NCI-H226 (cell line): ENCODE data around the gene PACS1.
"Not testable (repeated sequence)": the region's sequence is repeated elsewhere in the genome, so short reads cannot be mapped to it uniquely, and the experiment has no call there.

Experiments used
- DNase-seq: peaks from one replicate; pipeline ENCODE4 v3.0.0-alpha.2; 2015

PACS1 gene

DNA sequence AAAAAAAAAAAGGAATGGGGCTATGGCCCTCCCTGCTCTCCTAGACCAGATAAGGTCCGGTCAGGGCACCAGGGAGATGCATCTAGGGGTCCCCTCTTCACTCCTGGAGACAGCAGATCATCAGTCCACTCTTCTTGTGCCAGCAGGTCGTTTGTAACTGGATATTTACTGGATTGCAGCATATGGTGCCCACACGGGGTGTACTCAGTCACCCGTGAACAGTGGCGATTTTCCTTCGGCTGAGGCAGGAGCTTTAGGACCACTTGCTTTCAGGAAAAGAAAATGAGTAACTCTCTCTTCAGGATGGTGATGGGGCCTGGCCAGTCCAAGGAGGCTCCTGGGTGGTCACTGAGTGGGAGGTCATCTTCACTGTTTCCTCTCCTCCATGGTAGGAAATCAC lies 160.1 kb downstream of the PACS1 start:
- DNase-seq, result no peak

DNA sequence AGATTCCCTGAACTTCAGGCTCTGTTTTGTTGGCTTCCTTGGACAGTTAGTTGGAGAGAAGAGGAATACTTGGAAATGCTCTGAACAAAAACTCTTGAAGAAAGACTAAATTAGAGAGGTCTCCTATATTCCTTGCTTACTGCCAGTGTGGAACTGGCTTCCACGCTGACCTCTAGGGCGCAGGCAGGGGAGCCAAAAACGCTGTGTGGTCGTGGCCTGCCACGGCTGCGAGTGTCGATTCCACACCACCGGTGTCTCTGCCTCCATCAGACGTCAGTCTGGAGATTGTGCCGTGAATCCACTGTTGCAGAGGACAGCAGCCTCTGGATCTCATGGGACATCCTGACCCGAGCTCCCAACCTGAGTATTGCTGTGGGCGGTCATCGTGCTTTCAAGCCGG lies 160.9 kb downstream of the PACS1 start:
- DNase-seq, result no peak

GRCh38 chr11:66231561-66231960 lies 161.5 kb downstream of the PACS1 start:
- no peak for DNase-seq

GRCh38 chr11:66232769-66233168 lies 162.7 kb downstream of the PACS1 start:
- no peak for DNase-seq

- no peak for DNase-seq
Observed at GRCh38 chr11:66233301-66233700, 163.2 kb downstream of the PACS1 start.

DNA sequence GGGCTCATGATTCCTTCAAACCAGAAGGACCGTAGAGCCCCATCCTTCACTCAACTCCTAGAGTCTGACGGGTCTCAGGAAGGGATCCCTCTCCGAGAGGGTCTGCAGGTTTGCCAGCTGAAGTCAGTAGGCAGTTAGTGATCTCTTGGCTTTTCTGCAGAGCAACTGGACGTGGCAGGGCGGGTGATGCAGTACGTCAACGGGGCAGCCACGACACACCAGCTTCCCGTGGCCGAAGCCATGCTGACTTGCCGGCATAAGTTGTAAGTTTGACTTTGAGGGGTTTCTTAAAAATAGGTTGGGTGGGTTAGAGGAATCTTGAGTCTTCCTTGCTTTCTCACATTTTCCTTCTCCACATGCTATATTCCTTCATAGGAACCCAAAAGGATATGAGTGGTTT lies 165.1 kb downstream of the PACS1 start:
- DNase-seq, result no peak

DNA sequence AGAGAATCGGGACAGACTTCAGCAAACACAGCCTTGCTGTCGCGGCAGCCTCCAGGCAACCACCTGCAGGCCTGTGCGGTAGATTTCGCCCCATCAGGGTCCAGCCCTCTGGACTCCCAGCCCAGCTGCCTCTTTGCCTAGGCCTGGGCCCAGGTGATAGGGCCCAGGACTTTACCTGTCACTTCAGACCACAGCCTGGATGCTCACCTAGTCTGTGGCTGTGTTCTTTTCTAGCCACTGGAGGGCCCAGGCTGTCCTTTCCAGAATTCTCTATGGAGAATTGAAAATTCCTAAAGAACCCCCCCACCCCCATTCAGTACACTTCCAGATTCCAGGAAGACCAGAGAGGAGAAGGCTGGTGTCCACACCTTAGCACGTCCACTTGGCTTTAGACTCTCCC lies 167.8 kb downstream of the PACS1 start:
- DNase-seq, result no peak

- DNase-seq, result no peak
Observed at GRCh38 chr11:66238786-66239413, 168.8 kb downstream of the PACS1 start.

DNA sequence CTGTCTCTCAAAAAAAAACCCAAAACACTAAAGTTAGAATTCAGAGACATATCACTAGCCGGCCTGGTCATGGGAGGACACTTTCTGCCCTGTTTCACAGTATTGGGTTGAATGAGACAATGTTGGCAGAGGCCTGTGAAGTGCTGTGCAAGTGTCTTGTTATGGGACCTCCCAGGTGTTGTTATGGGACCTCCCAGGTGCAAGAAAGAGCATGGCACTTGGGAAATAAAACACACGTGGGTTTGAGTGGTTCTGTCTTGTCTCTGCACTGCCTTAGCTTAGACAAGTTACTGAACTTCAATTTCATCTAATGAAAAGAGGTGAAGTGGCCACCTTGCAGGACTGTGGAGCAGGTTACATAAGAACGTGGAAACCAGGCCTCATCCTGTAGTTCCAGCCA lies 169.4 kb downstream of the PACS1 start:
- DNase-seq, result no peak

GRCh38 chr11:66239998-66240780 lies 170.1 kb downstream of the PACS1 start:
- no peak for DNase-seq

DNA sequence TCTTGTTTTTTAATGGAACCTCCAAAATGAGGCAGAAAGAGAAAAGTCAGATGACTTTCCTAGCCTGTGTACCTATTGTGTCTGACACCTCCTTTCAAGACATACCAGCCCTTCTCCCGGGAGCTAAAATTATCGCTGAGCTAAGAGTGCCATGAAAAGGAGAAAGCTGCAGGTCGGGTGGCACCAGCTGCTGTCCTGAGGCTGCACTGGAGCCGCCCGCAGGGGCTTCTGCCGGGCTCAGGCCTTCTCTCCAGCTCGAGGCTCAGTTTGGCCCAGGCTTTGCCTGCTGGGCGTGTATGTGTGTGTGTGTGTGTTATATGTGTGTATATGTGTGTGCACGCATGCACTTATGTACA lies 170.7 kb downstream of the PACS1 start:
- no peak for DNase-seq

- no peak for DNase-seq
Observed at GRCh38 chr11:66242095-66242765, 172.2 kb downstream of the PACS1 start.

GRCh38 chr11:66243782-66244535 lies 173.9 kb downstream of the PACS1 start:
- no peak for DNase-seq

GRCh38 chr11:66247295-66247694 lies 177.2 kb downstream of the PACS1 start:
- DNase-seq, result no peak

DNA sequence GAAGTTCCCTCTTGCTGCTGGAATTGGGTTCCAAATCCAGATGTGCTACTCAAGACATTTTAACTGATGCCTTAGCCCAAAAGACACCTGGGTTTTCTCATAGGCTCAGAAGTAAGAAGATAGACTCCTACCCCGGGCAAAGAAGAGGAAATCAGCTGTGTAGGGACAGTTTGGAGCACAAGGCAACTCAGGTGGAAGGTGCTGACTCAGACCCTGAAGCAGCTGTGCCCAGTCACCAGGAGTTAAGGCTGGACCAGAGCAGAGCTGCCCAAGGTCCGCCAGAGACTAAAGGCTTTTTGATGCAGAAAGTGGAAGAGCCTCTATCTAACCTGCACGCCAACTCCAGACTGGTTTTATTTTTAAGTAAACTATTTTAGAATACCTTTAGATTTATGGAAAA lies 177.7 kb downstream of the PACS1 start:
- DNase-seq, result no peak

GRCh38 chr11:66248903-66249302 lies 178.8 kb downstream of the PACS1 start:
- DNase-seq, result no peak

DNA sequence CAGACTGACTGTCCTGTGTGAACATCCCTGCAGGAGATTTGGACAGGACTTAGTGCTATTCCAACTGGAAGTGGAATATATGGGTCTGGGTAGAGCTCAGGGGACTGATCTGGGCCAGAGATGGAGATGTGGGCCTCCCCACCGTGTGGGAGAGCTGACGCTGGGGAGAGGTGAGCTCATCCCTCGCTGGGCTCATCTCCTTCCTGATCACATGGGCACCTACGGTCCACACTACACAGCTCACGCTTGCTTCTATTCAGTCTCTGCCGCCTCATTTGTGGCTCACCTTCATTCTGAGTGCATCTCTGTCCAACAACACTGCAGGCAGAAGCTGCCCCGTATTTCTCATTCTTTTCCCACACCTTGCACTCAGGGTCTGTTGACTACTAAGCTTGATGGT lies 181.7 kb downstream of the PACS1 start:
- no peak for DNase-seq

GRCh38 chr11:66253081-66253480 lies 183.0 kb downstream of the PACS1 start:
- DNase-seq, result not testable (repeated sequence)

- no peak for DNase-seq
Observed at GRCh38 chr11:66258473-66258893, 188.4 kb downstream of the PACS1 start.

GRCh38 chr11:66259225-66259624 lies 189.2 kb downstream of the PACS1 start:
- no peak for DNase-seq

- DNase-seq, result no peak
Observed at GRCh38 chr11:66259956-66260355, 189.9 kb downstream of the PACS1 start.

DNA sequence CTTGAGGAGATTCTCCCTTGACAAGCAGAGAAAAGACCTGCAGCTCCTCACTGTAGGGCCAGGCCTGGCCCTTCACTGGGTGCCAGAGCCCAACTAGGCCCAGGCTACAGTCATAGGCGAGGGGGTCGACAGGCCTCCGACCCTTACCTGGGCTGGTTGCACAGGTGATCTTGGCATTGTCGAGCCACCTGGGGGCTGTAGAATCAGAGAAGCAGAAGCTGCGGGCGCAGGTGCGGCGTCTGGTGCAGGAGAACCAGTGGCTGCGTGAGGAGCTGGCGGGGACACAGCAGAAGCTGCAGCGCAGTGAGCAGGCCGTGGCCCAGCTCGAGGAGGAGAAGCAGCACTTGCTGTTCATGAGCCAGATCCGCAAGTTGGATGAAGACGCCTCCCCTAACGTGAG lies 191.5 kb downstream of the PACS1 start:
- DNase-seq, result no peak

GRCh38 chr11:66262191-66262590 lies 192.1 kb downstream of the PACS1 start:
- DNase-seq, result no peak

- no peak for DNase-seq
Observed at GRCh38 chr11:66262696-66263095, 192.6 kb downstream of the PACS1 start.
